HCT116 (cell line): ENCODE data around the gene DNAAF5. TPM values are rescaled to one million over a fixed set of nuclear protein-coding genes. Genes with fewer than 3 reads are reported as not detected.

Experiments
- ATAC-seq: fragments of 200-7000 bp; cut with Tn5 transposase; 2 replicates; pipeline ENCODE4 v1.9.1; 2020; ENCODE audit warnings: mild to moderate bottlenecking, moderate library complexity
- BruUV-seq: library from RNA; stranded (reverse); fragments of 400-500 nt; replicated peaks from 2 replicates; lab custom pipeline; 2021; lab: Mats Ljungman, UMichigan
- CTCF ChIA-PET: fragments of 300-600 bp; sonication (Branson Sonifier 250); formaldehyde crosslinking; loops from one replicate; lab custom pipeline; 2021; ENCODE audit warnings: antibody characterized with exemption; lab: Charles Lee
- POLR2A ChIA-PET: fragments of 300-600, 350-600 bp; sonication (Branson Sonifier 250); formaldehyde crosslinking; loops from one replicate; lab custom pipeline; 2021; ENCODE audit warnings: antibody characterized with exemption; lab: Charles Lee
- RAD21 ChIA-PET, 2 experiments: fragments of 300-600 bp; sonication (Branson Sonifier 250); formaldehyde crosslinking; loops; one replicate each; lab custom pipeline; 2023; ENCODE audit warnings: low total read pairs in 2 of 2; ENCODE audit not compliant: uncharacterized antibody in 2 of 2, unreplicated experiment in 2 of 2, low non-redundant PET in 1 of 2; lab: Charles Lee
- DNase-seq: peaks from one replicate; pipeline ENCODE4 v3.0.0-alpha.2; 2010; ENCODE audit warnings: low read depth, low spot score
- H2AFZ ChIP-seq: fragments of 200-600 bp; shearing (Covaris generic), sonication (generic); 2 replicates; pipeline ENCODE4 v1.6.1; 2017; ENCODE audit warnings: low read depth, mixed run types, mixed read lengths, antibody characterized with exemption, low read length; ENCODE audit not compliant: poor library complexity, severe bottlenecking
- H3K27ac ChIP-seq: 2 replicates; pipeline ENCODE4 v1.5.1; 2012; ENCODE audit warnings: low read depth, low read length
- H3K27me3 ChIP-seq: fragments of 200-600 bp; sonication (generic); 2 replicates; pipeline ENCODE4 v1.6.1; 2016; ENCODE audit warnings: mixed run types, low read length, mixed read lengths; ENCODE audit not compliant: insufficient read depth
- H3K36me3 ChIP-seq, 2 experiments: fragments of 200-500 bp in 1 of 2; fragments of 200-600 bp in 1 of 2; sonication (Bioruptor generic) in 1 of 2; sonication (generic) in 1 of 2; 2 replicates each; pipeline versions ENCODE4 v1.5.1 to v1.6.1; 2014 to 2016; ENCODE audit warnings: low read length in 2 of 2, inconsistent platforms in 1 of 2, mixed read lengths in 1 of 2, mixed run types in 1 of 2; ENCODE audit not compliant: insufficient read depth in 2 of 2, control insufficient read depth in 1 of 2
- H3K4me1 ChIP-seq, 2 experiments: fragments of 200-600 bp in 1 of 2; sonication (generic) in 1 of 2; 2 replicates each; pipeline versions ENCODE4 v1.5.1 to v1.6.1; 2012 to 2017; ENCODE audit warnings: low read length in 2 of 2, inconsistent platforms in 1 of 2, mild to moderate bottlenecking in 1 of 2, mixed read lengths in 1 of 2, mixed run types in 1 of 2, moderate library complexity in 1 of 2; ENCODE audit not compliant: insufficient read depth in 2 of 2, control insufficient read depth in 1 of 2
- H3K4me2 ChIP-seq: fragments of 200-600 bp; sonication (generic); 2 replicates; pipeline ENCODE4 v1.6.1; 2017; ENCODE audit warnings: mixed run types, low read length, mixed read lengths
- H3K4me3 ChIP-seq, 2 experiments: fragments of 200-600 bp in 1 of 2; sonication (generic) in 1 of 2; replicated peaks in 1 of 2; 2 replicates each; pipeline ENCODE4 v1.5.1; 2011 to 2016; ENCODE audit warnings: low read length in 2 of 2, control low read depth in 1 of 2, low read depth in 1 of 2, mild to moderate bottlenecking in 1 of 2, mixed read lengths in 1 of 2, mixed run types in 1 of 2
- H3K79me2 ChIP-seq: fragments of 200-600 bp; sonication (generic); 2 replicates; pipeline ENCODE4 v1.6.1; 2017; ENCODE audit warnings: mild to moderate bottlenecking, mixed run types, low read length, moderate library complexity, mixed read lengths; ENCODE audit not compliant: insufficient read depth
- H3K9ac ChIP-seq: fragments of 200-600 bp; sonication (generic); 2 replicates; pipeline ENCODE4 v1.6.1; 2016; ENCODE audit warnings: low read length, mixed read lengths
- H3K9me2 ChIP-seq: fragments of 200-600 bp; sonication (generic), shearing (Covaris generic); 2 replicates; pipeline ENCODE4 v1.6.1; 2017; ENCODE audit warnings: mixed run types, mild to moderate bottlenecking, moderate library complexity; ENCODE audit not compliant: insufficient read depth
- H3K9me3 ChIP-seq, 2 experiments: fragments of 200-500 bp in 1 of 2; fragments of 200-600 bp in 1 of 2; sonication (Bioruptor generic) in 1 of 2; sonication (generic) in 1 of 2; 2 replicates each; pipeline ENCODE4 v1.6.1; 2014 to 2017; ENCODE audit warnings: low read length in 2 of 2, mixed read lengths in 2 of 2, inconsistent platforms in 1 of 2, low read depth in 1 of 2, mild to moderate bottlenecking in 1 of 2, mixed run types in 1 of 2, moderate library complexity in 1 of 2; ENCODE audit not compliant: control insufficient read depth in 1 of 2, insufficient read depth in 1 of 2
- H4K20me1 ChIP-seq: fragments of 200-600 bp; sonication (generic), shearing (Covaris generic); 2 replicates; pipeline ENCODE4 v1.6.1; 2017; ENCODE audit warnings: mixed run types, mild to moderate bottlenecking, moderate library complexity; ENCODE audit not compliant: insufficient read depth
- ATF3 ChIP-seq: IDR thresholded peaks from 2 replicates; pipeline ENCODE4 v1.6.1; 2012
- CBX3 ChIP-seq: IDR thresholded peaks from 2 replicates; pipeline ENCODE4 v1.6.1; 2012; ENCODE audit warnings: low read depth
- EGR1 ChIP-seq: IDR thresholded peaks from 2 replicates; pipeline ENCODE4 v1.6.1; 2012; ENCODE audit warnings: low read depth
- EZH2 ChIP-seq: fragments of 200-600 bp; sonication (generic); IDR thresholded peaks from 2 replicates; pipeline ENCODE4 v1.6.1; 2017; ENCODE audit warnings: antibody characterized with exemption, mixed run types
- EZH2phosphoT487 ChIP-seq: fragments of 200-600 bp; IDR thresholded peaks from 2 replicates; pipeline ENCODE4 v1.6.1; 2018; ENCODE audit warnings: antibody characterized with exemption, borderline replicate concordance
- FOSL1 ChIP-seq: IDR thresholded peaks from 2 replicates; pipeline ENCODE4 v1.6.1; 2012; ENCODE audit warnings: low read depth
- RAD21 ChIP-seq: IDR thresholded peaks from 2 replicates; pipeline ENCODE4 v1.6.1; 2012; ENCODE audit warnings: low read depth, mild to moderate bottlenecking
- SIN3A ChIP-seq: IDR thresholded peaks from 2 replicates; pipeline ENCODE4 v1.6.1; 2012; ENCODE audit warnings: low read depth
- SP1 ChIP-seq: IDR thresholded peaks from 2 replicates; pipeline ENCODE4 v1.6.1; 2012; ENCODE audit warnings: low read depth
- TCF7L2 ChIP-seq: IDR thresholded peaks from 2 replicates; pipeline ENCODE4 v1.7.0; 2011; ENCODE audit warnings: borderline replicate concordance, inconsistent platforms; ENCODE audit not compliant: insufficient read depth, insufficient read length; ENCODE audit errors: extremely low read depth
- YY1 ChIP-seq: IDR thresholded peaks from 2 replicates; pipeline ENCODE4 v1.6.1; 2011; ENCODE audit warnings: low read length, low read depth, moderate library complexity, mild to moderate bottlenecking; ENCODE audit not compliant: insufficient replicate concordance; ENCODE audit errors: extremely low read depth
- ZFX ChIP-seq: fragments of 450-650 bp; IDR thresholded peaks from 2 replicates; pipeline ENCODE4 v1.6.1; 2017
- ZNF274 ChIP-seq: fragments of 200-500 bp; sonication (Bioruptor generic); IDR thresholded peaks from 2 replicates; pipeline ENCODE4 v1.6.1; 2014; ENCODE audit warnings: mild to moderate bottlenecking, low read depth, low read length, inconsistent platforms
- intact Hi-C: fragments of 100-400 bp; cut with micrococcal nuclease; formaldehyde crosslinking; loops from 2 replicates; pipeline ENCODE4 v1.10.0; 2022
- total RNA-seq: library from RNA; stranded (reverse); gene quantifications from one replicate; pipeline ENCODE4 v1.2.1, GENCODE V29; 2021; ENCODE audit not compliant: unreplicated experiment
- TF ChIP-seq, protein P1 (sequence below): IDR thresholded peaks from 2 replicates; pipeline ENCODE4 v1.6.1; 2012
- TF ChIP-seq, protein P2 (sequence below): IDR thresholded peaks from 2 replicates; pipeline ENCODE4 v1.6.1; 2012; ENCODE audit warnings: low read depth
- TF ChIP-seq, protein P3 (sequence below): IDR thresholded peaks from 2 replicates; pipeline ENCODE4 v1.6.1; 2011; ENCODE audit warnings: mild to moderate bottlenecking, low read length, moderate library complexity; ENCODE audit not compliant: insufficient replicate concordance; ENCODE audit errors: extremely low read depth

Gene DNAAF5
- total RNA-seq, 1 experiment from 2014 or later: 69.4 TPM

- TF ChIP-seq, protein P1, sequence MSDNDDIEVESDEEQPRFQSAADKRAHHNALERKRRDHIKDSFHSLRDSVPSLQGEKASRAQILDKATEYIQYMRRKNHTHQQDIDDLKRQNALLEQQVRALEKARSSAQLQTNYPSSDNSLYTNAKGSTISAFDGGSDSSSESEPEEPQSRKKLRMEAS: no peak
- no peak for TF ChIP-seq SP1
- TF ChIP-seq CBX3: no peak
- TF ChIP-seq RAD21: no peak
- no peak for TF ChIP-seq FOSL1
- TF ChIP-seq ZFX: no peak
- TF ChIP-seq, protein P2, sequence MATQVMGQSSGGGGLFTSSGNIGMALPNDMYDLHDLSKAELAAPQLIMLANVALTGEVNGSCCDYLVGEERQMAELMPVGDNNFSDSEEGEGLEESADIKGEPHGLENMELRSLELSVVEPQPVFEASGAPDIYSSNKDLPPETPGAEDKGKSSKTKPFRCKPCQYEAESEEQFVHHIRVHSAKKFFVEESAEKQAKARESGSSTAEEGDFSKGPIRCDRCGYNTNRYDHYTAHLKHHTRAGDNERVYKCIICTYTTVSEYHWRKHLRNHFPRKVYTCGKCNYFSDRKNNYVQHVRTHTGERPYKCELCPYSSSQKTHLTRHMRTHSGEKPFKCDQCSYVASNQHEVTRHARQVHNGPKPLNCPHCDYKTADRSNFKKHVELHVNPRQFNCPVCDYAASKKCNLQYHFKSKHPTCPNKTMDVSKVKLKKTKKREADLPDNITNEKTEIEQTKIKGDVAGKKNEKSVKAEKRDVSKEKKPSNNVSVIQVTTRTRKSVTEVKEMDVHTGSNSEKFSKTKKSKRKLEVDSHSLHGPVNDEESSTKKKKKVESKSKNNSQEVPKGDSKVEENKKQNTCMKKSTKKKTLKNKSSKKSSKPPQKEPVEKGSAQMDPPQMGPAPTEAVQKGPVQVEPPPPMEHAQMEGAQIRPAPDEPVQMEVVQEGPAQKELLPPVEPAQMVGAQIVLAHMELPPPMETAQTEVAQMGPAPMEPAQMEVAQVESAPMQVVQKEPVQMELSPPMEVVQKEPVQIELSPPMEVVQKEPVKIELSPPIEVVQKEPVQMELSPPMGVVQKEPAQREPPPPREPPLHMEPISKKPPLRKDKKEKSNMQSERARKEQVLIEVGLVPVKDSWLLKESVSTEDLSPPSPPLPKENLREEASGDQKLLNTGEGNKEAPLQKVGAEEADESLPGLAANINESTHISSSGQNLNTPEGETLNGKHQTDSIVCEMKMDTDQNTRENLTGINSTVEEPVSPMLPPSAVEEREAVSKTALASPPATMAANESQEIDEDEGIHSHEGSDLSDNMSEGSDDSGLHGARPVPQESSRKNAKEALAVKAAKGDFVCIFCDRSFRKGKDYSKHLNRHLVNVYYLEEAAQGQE: no peak
- no peak for TF ChIP-seq ATF3
Measured at GRCh38 chr7:723541-723940, 3.0 kb upstream of the DNAAF5 start (continued).

GRCh38 chr7:724298-724697, 2.2 kb upstream of the DNAAF5 start:
- H3K27me3 ChIP-seq: no peaks in the 10 kb centered on the region
- DNase-seq (no peak), ATAC-seq (no peak)
- H3K4me3 ChIP-seq: no peak overlapping the region
- ChIA-PET RAD21 (no interaction called here), POLR2A (no interaction called here), CTCF (no interaction called here)
- no TSS peak for BruUV-seq
- H3K9me2 ChIP-seq: no peaks in the 10 kb centered on the region
- H3K4me2 ChIP-seq: no peak overlapping the region
- intact Hi-C loops: no loop called here
- peaks cover 0 to 20% of the 10 kb centered on the region in 2 experiments; a peak in 1 of 4 replicates for H3K36me3 ChIP-seq
- H4K20me1 ChIP-seq: no peaks in the 10 kb centered on the region
- H3K27ac ChIP-seq: no peak overlapping the region
- no peak overlapping the region for H2AFZ ChIP-seq
- peaks cover 37% of the 10 kb centered on the region for H3K79me2 ChIP-seq
- H3K4me1 ChIP-seq: peaks cover 9 to 23% of the 10 kb centered on the region in 2 experiments
- no peak overlapping the region for H3K9ac ChIP-seq
- peaks cover 0 to 34% of the 10 kb centered on the region in 2 experiments; a peak in 1 of 4 replicates for H3K9me3 ChIP-seq
- TF ChIP-seq, protein P3, sequence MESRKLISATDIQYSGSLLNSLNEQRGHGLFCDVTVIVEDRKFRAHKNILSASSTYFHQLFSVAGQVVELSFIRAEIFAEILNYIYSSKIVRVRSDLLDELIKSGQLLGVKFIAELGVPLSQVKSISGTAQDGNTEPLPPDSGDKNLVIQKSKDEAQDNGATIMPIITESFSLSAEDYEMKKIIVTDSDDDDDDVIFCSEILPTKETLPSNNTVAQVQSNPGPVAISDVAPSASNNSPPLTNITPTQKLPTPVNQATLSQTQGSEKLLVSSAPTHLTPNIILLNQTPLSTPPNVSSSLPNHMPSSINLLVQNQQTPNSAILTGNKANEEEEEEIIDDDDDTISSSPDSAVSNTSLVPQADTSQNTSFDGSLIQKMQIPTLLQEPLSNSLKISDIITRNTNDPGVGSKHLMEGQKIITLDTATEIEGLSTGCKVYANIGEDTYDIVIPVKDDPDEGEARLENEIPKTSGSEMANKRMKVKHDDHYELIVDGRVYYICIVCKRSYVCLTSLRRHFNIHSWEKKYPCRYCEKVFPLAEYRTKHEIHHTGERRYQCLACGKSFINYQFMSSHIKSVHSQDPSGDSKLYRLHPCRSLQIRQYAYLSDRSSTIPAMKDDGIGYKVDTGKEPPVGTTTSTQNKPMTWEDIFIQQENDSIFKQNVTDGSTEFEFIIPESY: no peak
- no peak for TF ChIP-seq RAD21
- no peak for TF ChIP-seq EZH2
- no peak for TF ChIP-seq EGR1
- TF ChIP-seq EZH2phosphoT487: no peak
- no peak for TF ChIP-seq FOSL1
- TF ChIP-seq SIN3A: no peak
- TF ChIP-seq TCF7L2: no peak
- no peak for TF ChIP-seq CBX3
- no peak for TF ChIP-seq YY1
- TF ChIP-seq, protein P2: no peak
- TF ChIP-seq ZNF274: no peak
